HG03558 (cell line): ENCODE data around the gene ERI3.

Source experiments
- ATAC-seq: cut with Tn5 transposase; IDR thresholded peaks from one replicate; pipeline ENCODE4 v1.9.1; 2021; ENCODE audit warnings: moderate number of reproducible peaks; ENCODE audit not compliant: unreplicated experiment; ENCODE audit errors: extremely low read depth

Gene ERI3

GRCh38 chr1:44265656-44266358 is 89.2 kb downstream of the ERI3 start:
- ATAC-seq = no peak

GRCh38 chr1:44264451-44264771 is 90.6 kb downstream of the ERI3 start:
- no peak for ATAC-seq

- ATAC-seq = no peak
Observed at GRCh38 chr1:44263568-44264450, 91.2 kb downstream of the ERI3 start.

DNA sequence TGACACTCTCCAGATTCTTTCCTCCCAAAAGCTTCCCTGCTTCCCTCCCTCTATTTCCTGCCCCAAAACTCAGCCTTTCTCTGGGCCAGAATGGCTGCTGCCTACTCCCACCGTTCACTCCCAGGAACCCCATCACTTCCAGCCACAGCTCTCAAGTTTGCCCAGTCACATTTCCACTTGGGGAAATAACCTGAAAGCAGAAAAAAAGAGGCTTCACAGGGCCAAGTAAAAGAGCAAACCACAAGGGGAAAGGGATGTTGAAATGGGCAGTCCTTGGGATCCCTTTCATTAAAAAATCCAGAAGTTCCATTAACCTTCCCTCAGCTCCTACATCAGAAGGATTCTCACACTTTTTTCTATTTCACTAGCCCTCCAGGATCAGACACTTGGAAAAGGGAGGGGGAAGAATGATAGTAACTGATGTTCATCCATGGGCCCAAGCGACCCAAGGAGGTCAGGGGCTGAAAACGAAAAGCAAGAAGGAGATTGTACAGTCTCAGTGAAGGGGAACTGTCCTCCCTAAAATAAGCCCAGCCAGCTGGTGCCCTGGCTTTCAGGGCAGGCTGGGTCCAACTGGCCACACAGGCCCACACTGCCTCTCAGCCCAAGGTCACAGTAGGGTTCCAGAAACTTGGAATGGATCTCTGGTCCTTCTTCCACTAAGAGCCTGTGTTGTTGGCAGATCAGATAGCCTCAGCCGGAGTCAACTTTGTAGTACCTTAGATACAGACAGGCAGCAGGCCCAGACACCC is 92.1 kb downstream of the ERI3 start:
- ATAC-seq = no peak

DNA sequence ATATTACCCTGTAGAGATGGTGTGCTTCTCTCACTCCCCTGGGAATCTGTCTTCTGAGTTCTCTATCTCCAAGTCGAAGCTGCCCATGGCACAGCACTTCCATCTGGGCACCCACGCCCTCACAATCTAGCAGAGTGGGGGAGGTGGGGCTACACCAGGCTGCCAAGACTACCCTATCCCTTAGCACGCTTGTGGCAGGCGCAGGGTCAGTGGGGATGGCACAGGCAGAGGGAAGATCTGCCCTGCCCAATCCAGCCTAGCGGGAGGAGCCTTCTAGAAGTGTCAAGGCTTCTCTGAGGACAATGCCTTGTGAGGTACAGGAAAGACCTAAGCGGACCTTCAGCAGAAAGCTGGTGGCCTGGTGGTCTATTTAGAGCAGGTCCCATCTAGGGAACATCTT is 92.6 kb downstream of the ERI3 start:
- ATAC-seq = no peak

DNA sequence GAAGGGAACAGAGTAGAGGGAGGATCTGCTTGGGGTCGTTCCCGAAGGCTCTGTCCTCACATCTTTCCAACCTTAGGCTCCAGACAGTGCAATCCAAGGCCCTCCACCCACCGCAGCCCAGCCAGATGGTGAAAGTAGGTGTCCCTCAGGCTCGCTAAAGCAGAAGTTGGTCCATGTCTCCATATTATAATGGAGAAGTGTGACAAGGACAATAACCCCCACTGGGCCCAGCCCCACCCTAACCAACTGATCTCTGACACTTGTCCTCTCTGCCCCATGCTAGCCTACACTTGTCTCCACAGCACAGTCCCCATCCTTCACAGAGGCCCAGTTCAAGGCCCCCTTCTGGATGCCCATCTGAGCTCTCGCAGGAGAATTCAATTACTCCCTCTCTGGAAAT is 93.1 kb downstream of the ERI3 start:
- no peak for ATAC-seq

- no peak for ATAC-seq
Observed at GRCh38 chr1:44261171-44261817, 93.8 kb downstream of the ERI3 start.

GRCh38 chr1:44260792-44261170 is 94.3 kb downstream of the ERI3 start:
- ATAC-seq = no peak

DNA sequence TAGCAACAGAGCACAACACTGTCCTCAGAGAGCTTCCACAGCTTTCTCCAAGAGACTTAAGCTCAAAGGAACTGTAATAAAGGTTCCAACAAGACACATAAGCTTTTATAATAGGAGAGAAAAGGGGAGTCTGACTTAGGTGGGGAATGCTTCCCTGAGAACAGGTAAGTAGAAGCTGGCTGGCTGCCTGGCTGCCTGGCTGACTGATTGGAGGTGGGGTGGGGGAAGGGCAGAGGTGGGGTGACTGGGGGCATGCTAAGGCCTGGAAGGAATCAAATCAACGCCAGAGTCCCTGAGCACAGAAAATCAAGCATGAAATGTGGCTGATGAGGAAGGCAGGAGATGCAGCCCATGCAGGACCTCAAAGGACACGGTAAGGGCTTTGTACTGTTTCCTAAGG is 96.0 kb downstream of the ERI3 start:
- no peak for ATAC-seq

DNA sequence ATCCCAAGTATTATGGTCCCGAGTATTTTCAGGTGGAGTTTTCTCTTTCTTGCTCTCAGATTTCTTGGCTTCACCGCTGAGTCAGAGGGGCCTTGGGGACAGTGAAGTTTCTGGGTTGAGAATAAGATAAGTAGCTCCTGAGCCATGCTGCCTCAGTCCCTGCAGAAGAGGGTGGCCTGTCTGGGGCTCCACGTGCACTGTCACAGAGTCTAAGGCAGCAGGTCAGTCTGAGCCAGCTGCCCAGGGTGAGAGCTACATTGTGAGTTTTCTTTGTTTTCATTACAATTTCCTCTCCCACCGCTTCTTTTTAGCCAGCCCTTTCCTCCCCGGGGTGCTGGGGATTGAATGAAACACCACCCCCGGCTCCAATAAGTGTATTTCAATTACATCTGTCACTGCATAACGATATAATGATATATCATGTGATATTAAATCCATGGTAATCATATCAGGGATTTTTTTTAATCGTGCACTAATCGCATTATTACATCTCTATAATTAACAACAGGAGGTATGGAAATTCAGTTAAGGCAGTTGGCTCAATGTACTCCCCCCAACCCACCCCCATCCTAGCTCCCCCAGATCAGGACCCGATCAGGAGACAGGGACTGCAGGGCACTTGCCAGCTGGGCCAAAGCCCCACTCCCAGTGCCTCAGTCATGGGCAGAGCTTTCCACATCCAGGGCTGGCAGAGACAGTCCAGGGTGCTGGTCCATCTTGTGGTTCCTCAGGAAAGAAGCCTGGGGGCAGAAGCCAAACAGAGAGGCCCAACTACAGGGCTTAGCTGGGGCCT is 98.1 kb downstream of the ERI3 start:
- ATAC-seq = no peak

DNA sequence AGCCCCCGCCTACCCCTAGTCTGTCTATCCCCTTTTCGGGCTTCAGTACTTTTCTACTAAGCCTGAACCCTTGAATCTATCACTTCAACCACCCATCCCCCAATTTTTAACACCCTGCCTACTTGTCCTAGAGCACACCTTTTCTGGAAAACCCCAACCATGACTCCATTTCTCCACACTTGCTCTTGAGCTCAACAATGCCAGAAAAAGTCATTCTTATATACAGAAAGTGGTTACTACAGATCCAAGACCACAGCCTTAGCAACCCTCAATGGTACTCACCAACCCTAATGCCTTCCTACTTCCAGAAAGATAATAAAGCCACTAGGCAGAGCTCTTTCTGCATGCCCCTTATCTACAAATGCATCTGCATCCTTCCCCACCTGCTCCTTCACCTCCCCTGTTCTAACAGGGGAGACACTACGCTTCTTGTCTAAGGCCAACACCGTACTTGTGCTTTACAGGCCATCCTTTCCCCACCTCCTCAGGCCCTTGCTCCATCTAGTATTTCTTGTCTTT is 100.6 kb downstream of the ERI3 start:
- no peak for ATAC-seq

GRCh38 chr1:44251989-44252671 is 102.9 kb downstream of the ERI3 start:
- ATAC-seq = no peak

GRCh38 chr1:44251486-44251885 is 103.6 kb downstream of the ERI3 start:
- ATAC-seq = no peak

GRCh38 chr1:44250068-44250781 is 104.8 kb downstream of the ERI3 start:
- ATAC-seq = no peak

DNA sequence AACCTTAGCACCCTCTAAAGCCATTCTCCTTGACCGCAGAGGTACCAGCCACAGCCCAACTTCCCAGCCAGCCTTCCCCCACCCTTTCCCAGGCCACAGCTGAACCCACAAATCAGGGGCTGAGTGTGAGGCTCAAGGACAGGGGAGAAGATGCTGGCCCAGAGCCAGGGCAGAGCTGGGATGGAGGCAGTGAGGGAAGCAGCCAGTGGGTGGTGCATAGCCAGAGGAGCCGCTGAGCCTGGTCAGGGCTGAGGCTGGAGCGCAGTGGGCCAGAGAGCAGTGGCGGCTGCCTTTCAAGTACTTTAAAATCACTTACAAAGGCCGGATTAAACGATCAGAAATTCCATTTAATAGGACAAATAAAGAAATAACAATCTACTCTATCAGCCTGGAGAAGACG is 105.5 kb downstream of the ERI3 start:
- no peak for ATAC-seq

- no peak for ATAC-seq
Observed at GRCh38 chr1:44246806-44247205, 108.3 kb downstream of the ERI3 start.

- ATAC-seq = no peak
Observed at GRCh38 chr1:44244986-44245385, 110.1 kb downstream of the ERI3 start.

DNA sequence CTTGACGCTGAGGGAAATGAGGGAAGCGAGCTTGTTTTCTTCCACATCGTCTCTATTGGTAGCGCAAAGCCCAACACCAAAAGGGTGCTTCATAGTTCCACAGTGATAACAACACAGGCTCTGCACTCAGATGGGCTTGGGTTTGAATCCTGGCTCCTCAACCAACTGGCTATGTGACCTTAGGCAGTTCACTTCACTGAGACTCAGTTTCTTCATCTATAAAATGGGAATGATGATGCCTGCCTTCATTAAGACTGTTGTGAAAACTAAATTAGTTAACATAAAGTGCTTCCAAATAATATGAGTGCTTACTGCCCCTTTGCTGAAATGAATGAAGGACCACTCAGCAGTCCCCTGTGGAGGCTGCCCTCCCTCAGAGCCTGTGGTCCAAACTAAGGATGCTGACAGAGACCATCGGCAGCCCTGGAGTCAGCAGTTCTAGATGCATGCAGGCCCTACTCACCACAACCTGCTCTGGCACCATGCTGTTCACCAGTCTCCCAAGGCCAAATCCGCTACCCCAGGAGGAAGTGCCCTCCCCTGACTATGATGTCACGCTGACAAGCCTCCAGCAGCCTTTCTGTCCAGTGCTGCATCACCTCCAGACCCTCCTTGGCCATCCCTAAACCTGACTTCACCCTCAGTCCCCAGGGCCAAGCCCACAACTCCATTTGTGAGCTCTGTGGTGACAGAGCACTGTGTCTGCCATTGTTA is 111.1 kb downstream of the ERI3 start:
- ATAC-seq = no peak
